Astrocyte of the cerebellum (primary cell): Measurements from ENCODE around the gene LAMP5.

ENCODE experiments used
- DNase-seq: peaks from one replicate; pipeline ENCODE4 v3.0.0-alpha.2; 2011; ENCODE audit warnings: low read depth
- H3K4me3 ChIP-seq: 2 replicates; pipeline ENCODE4 v1.5.1; 2011; ENCODE audit warnings: mild to moderate bottlenecking, low read depth, low read length, moderate library complexity
- CTCF ChIP-seq: IDR thresholded peaks from 2 replicates; pipeline ENCODE4 v1.5.1; 2012; ENCODE audit warnings: low read length, low read depth, moderate library complexity, mild to moderate bottlenecking; ENCODE audit errors: missing control alignments
- in situ Hi-C: cut with HindIII; loops from 2 replicates; pipeline ENCODE4 v1.10.0; 2017; ENCODE audit warnings: low sequenced_read_pairs

Gene LAMP5

DNA sequence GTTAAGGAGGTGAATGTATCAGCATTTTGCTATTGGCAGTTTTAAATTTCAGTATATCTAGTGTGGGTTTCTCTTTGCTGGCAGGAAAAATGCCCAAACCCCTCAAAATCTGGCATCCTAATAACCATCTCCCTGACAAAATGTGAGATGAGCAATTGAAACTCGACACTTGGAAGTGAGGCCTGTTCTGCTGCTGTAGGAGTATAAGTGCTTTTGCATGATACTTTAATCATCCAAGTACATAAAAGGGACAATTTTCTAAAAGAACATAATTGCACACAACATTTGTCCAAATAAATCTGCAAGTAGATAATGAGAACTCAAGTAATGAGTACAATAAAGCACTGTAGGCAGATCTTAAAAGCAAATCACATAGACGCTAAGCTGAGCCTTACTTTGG is 36.5 kb downstream of the LAMP5 start:
- in situ Hi-C loops, result no loop called here
- DNase-seq, result no peak
- TF ChIP-seq CTCF, result no peak
- no peak overlapping the region for H3K4me3 ChIP-seq

DNA sequence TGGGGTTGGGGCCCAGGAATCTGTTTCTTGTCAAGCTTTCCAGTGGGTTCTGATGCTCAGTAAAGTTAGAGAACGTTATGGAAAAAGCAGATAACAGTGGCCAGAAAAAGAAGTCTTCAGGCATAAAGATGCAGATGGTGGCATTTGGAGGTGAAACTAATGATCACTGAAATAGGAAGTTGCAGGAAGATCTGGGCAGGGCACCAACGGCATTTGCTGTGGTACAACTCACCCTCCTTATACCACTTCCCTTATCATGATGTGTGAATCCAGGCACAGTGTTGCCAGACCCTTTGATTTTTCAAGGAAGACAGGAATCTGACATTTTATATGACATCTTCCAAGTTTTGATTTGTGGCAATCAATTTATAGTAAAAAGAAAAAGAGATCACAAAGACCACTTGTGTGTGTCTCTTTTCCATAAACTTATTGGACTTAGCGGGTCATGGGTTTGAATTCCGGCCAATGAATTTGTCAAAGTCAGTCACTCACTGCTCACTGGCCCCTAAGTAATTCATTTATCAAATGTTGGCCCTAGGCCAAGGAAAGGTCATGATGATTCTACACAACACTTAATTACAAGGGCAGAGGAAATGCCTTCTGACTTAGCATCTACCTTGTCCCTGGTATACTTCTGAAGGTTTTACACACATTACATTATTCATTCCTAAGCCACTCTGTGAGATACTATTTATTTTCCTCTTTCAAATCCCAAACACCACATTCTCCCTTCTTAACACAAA is 37.6 kb downstream of the LAMP5 start:
- no peak overlapping the region for H3K4me3 ChIP-seq
- no peak for TF ChIP-seq CTCF
- DNase-seq, result no peak
- in situ Hi-C loops, result no loop called here

DNA sequence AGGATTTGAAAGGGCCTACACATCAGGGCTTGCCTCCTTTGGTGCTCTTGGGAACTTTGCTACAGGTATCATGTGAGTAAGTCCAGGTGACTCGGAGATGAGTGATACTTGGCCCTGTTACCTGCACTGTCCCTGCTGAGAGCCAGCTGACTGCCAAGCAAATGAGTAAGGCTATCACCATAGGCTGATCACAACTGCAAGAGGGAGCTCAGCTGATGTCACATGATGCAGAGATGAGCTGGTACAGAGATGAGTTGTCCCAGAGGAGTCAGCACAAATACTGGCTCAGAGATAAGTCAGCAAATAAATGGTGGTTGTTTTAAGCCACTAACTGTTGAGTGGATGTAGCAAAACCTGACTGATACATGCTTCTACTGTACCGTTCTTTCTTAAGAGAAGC is 41.4 kb downstream of the LAMP5 start:
- TF ChIP-seq CTCF, result no peak
- H3K4me3 ChIP-seq, result no peak overlapping the region
- DNase-seq, result no peak
- in situ Hi-C loops, result no loop called here

DNA sequence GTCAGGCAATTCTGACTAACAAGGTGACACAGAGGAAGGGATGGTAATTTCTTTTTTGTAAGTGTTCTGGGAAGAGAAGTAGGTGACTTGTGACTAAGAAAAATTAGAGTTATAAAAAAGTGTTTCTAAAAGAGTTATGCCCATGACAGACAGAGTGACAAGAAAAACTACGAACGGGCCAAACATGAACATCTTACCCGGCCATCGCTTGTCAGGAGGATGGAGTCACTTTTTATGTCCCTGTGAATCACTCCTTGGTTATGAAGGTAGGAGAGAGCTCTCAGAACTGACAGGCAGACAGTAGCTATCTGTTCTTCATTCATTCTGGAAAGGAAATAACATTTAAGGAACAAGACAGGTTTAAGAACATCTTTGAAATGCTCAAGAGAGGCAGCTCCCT is 43.0 kb downstream of the LAMP5 start:
- H3K4me3 ChIP-seq, result no peak overlapping the region
- in situ Hi-C loops, result no loop called here
- no peak for DNase-seq
- no peak for TF ChIP-seq CTCF

DNA sequence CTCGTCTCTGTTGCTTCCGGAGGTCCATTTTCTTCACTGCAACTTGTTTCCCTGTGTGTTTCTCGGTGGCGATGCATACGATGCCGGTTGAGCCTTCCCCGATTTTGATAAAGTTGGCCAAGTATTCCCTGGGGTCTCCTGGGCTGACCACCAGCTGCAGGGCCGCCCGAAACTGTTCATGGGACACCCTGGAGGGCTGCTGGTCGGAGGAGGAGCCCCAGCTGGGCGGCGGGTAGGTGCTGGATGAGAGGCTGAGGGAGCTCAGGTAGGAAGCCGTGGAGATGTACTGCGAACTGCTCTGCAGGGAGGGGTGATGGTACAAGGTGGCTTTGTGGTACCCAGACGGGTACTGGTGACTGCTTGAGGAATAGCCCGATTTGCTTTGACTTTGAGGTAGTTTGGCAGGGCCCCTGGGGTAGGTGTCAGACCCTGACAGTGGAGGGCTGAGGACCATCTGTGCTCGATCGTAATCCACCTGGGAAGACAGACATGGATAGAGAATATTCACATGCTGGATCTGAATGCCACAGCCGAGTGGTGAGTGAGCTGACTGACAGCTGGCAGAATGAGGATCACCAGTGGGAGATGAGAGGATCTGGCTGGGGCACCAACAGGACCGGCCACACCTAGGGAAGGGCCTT is 51.6 kb downstream of the LAMP5 start:
- H3K4me3 ChIP-seq, result no peak overlapping the region
- in situ Hi-C loops, result no loop called here
- no peak for DNase-seq
- no peak for TF ChIP-seq CTCF

DNA sequence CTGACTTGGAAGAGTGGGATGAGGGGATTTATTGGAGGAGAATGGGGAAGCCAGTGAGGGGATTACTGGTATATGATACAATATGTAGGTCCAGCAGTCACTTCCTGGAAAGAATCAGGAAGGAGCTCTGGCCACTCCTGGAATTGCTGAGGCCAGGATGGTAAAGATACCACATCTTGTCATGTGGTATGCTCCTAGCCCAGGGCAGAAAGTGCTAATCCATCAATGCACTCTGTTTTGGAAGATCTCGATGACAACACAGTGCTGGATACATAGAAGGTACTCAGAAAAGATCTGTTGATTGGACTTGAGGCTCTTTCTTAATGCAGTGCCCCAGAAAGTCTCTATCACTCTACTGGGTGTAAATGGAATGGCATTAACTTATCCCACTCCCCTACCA is 52.6 kb downstream of the LAMP5 start:
- no peak for TF ChIP-seq CTCF
- DNase-seq, result no peak
- no peak overlapping the region for H3K4me3 ChIP-seq
- in situ Hi-C loops, result no loop called here
